GM23248 (cell line): ENCODE data around the gene CDCA7L. TPM values are rescaled to one million over a fixed set of nuclear protein-coding genes. Genes with fewer than 3 reads are reported as not detected.
"Not testable (repeated sequence)": the region's sequence is repeated elsewhere in the genome, so short reads cannot be mapped to it uniquely, and the experiment has no call there.

ENCODE experiments used
- DNase-seq: peaks from one replicate; pipeline ENCODE4 v3.0.0-alpha.2; 2015
- H2AFZ ChIP-seq: fragments of 200-600 bp; sonication (generic); 2 replicates; pipeline ENCODE4 v1.6.1; 2016; ENCODE audit warnings: antibody characterized with exemption
- H3F3A ChIP-seq: fragments of 200-600 bp; sonication (generic); 2 replicates; pipeline ENCODE4 v1.6.1; 2016; ENCODE audit warnings: mild to moderate bottlenecking, antibody characterized with exemption, mixed run types; ENCODE audit not compliant: insufficient read depth
- H3K27ac ChIP-seq: fragments of 200-600 bp; sonication (generic); 2 replicates; pipeline ENCODE4 v1.5.1; 2016; ENCODE audit warnings: mild to moderate bottlenecking
- H3K27me3 ChIP-seq: fragments of 200-600 bp; sonication (generic); replicated peaks from 2 replicates; pipeline ENCODE4 v1.6.1; 2016; ENCODE audit warnings: mild to moderate bottlenecking; ENCODE audit not compliant: insufficient read depth
- H3K36me3 ChIP-seq: fragments of 200-600 bp; sonication (generic); 2 replicates; pipeline ENCODE4 v1.6.1; 2016; ENCODE audit warnings: low read depth, mild to moderate bottlenecking
- H3K4me1 ChIP-seq: fragments of 200-600 bp; sonication (generic); 2 replicates; pipeline ENCODE4 v1.6.1; 2016; ENCODE audit warnings: mild to moderate bottlenecking; ENCODE audit not compliant: insufficient read depth
- H3K4me2 ChIP-seq: fragments of 200-600 bp; sonication (generic); one replicate; pipeline ENCODE4 v1.6.1; 2016; ENCODE audit warnings: mild to moderate bottlenecking; ENCODE audit not compliant: unreplicated experiment
- H3K4me3 ChIP-seq: fragments of 200-600 bp; sonication (generic); 2 replicates; pipeline ENCODE4 v1.5.1; 2016; ENCODE audit warnings: mild to moderate bottlenecking
- H3K79me2 ChIP-seq: fragments of 200-600 bp; sonication (generic); 2 replicates; pipeline ENCODE4 v1.6.1; 2016; ENCODE audit warnings: mild to moderate bottlenecking; ENCODE audit not compliant: insufficient read depth
- H3K9ac ChIP-seq: fragments of 200-600 bp; sonication (generic); 2 replicates; pipeline ENCODE4 v1.6.1; 2016; ENCODE audit warnings: mild to moderate bottlenecking
- H3K9me2 ChIP-seq: fragments of 200-600 bp; sonication (generic); 2 replicates; pipeline ENCODE4 v1.6.1; 2016; ENCODE audit warnings: mixed run types, mild to moderate bottlenecking, moderate library complexity; ENCODE audit not compliant: insufficient read depth
- H3K9me3 ChIP-seq: fragments of 200-600 bp; sonication (generic); one replicate; pipeline ENCODE4 v1.6.1; 2017; ENCODE audit warnings: low read depth
- H4K20me1 ChIP-seq: fragments of 200-600 bp; sonication (generic); 2 replicates; pipeline ENCODE4 v1.6.0; 2016; ENCODE audit not compliant: insufficient read depth
- EZH2 ChIP-seq: fragments of 200-600 bp; sonication (generic); IDR thresholded peaks from 2 replicates; pipeline ENCODE4 v1.6.1; 2018; ENCODE audit warnings: antibody characterized with exemption, mild to moderate bottlenecking; ENCODE audit not compliant: insufficient read depth, poor library complexity, severe bottlenecking
- EZH2phosphoT487 ChIP-seq: fragments of 200-600 bp; sonication (generic); IDR thresholded peaks from 2 replicates; pipeline ENCODE4 v1.6.1; 2018; ENCODE audit warnings: antibody characterized with exemption, moderate library complexity, mild to moderate bottlenecking, low read depth; ENCODE audit not compliant: insufficient read depth
- WGBS, 2 experiments: methylation state at CpG; one replicate each; pipeline ENCODE4 v1.1.6; 2015 to 2017; ENCODE audit warnings: low lambda C conversion rate in 2 of 2, low coverage in 1 of 2; ENCODE audit errors: missing lambda C conversion rate in 2 of 2; 5-methylcytosine and 5-hydroxymethylcytosine counted together
- in situ Hi-C: fragments of 300-500 bp; cut with MboI; formaldehyde crosslinking; loops from 2 replicates; pipeline ENCODE4 v1.15.0; 2020
- polyA plus RNA-seq: library from polyadenylated mRNA; unstranded; fragments of >200 nt; fragmentation: Nextera tagmentation; extraction: Ambion mirVana; gene quantifications from 2 replicates; pipeline ENCODE4 v1.2.1, GENCODE V29; 2016
- total RNA-seq: library from RNA; depleted of rRNA; stranded (reverse); fragments of >200 nt; shearing (Covaris generic); gene quantifications from 2 replicates; pipeline ENCODE4 v1.2.3, GENCODE V29; 2014

The CDCA7L gene
- total and polyA plus RNA-seq, 2 experiments from 2014 or later, result 44.1 to 45.9 TPM

- Histone ChIP-seq H3K9ac (no peak overlapping the region), H3F3A (no peaks in the 10 kb centered on the region), H3K36me3 (no peaks in the 10 kb centered on the region), H3K79me2 (no peaks in the 10 kb centered on the region), H3K4me3 (no peak overlapping the region), H3K9me2 (no peaks in the 10 kb centered on the region), H4K20me1 (no peaks in the 10 kb centered on the region), H3K9me3 (no peaks in the 10 kb centered on the region), H3K4me2 (no peak overlapping the region), H2AFZ (no peak overlapping the region), H3K4me1 (no peaks in the 10 kb centered on the region), H3K27ac (no peak overlapping the region), H3K27me3 (no peaks in the 10 kb centered on the region)
- in situ Hi-C loops, result no loop called here
- 98% methylated on average over 7 of the region's 7 CpGs for WGBS, 2 experiments
- no peak for DNase-seq
- TF ChIP-seq EZH2 (no peak), EZH2phosphoT487 (no peak)
Observed at GRCh38 chr7:21884496-21884895, 61.2 kb downstream of the CDCA7L start.

GRCh38 chr7:21883501-21883900 is 62.2 kb downstream of the CDCA7L start:
- H3K4me2 ChIP-seq, H3F3A ChIP-seq, H3K27ac ChIP-seq, DNase-seq, H2AFZ ChIP-seq, H3K9me2 ChIP-seq, H3K79me2 ChIP-seq, H3K9me3 ChIP-seq, H3K4me3 ChIP-seq, in situ Hi-C loops, H3K9ac ChIP-seq, H3K4me1 ChIP-seq, H4K20me1 ChIP-seq, H3K36me3 ChIP-seq, H3K27me3 ChIP-seq: not testable (repeated sequence)
- 96 to 100% methylated on average over 2 of the region's 2 CpGs for WGBS, 2 experiments

GRCh38 chr7:21883069-21883468 is 62.6 kb downstream of the CDCA7L start:
- Histone ChIP-seq H3K9me3 (no peaks in the 10 kb centered on the region), H3K36me3 (no peaks in the 10 kb centered on the region), H3K4me2 (no peak overlapping the region), H3F3A (no peaks in the 10 kb centered on the region), H4K20me1 (no peaks in the 10 kb centered on the region), H2AFZ (no peak overlapping the region), H3K9me2 (no peaks in the 10 kb centered on the region), H3K79me2 (no peaks in the 10 kb centered on the region), H3K27me3 (no peaks in the 10 kb centered on the region), H3K9ac (no peak overlapping the region), H3K4me3 (no peak overlapping the region), H3K4me1 (no peaks in the 10 kb centered on the region), H3K27ac (no peak overlapping the region)
- in situ Hi-C loops, result no loop called here
- WGBS, 2 experiments, result 90 to 98% methylated on average over 3 of the region's 3 CpGs
- TF ChIP-seq EZH2phosphoT487, result no peak
- TF ChIP-seq EZH2, result no peak
- no peak for DNase-seq

GRCh38 chr7:21869785-21870402 is 75.8 kb downstream of the CDCA7L start:
- no peaks in the 10 kb centered on the region for H3K36me3 ChIP-seq
- no peak overlapping the region for H3K9ac ChIP-seq
- no peak overlapping the region for H2AFZ ChIP-seq
- WGBS, 2 experiments, result 74 to 75% methylated on average over 5 of the region's 5 CpGs
- no peaks in the 10 kb centered on the region for H3F3A ChIP-seq
- no peaks in the 10 kb centered on the region for H4K20me1 ChIP-seq
- in situ Hi-C loops, result no loop called here
- DNase-seq, result peak; percentile 12
- H3K27me3 ChIP-seq, result no peaks in the 10 kb centered on the region
- no peak overlapping the region for H3K4me3 ChIP-seq
- H3K79me2 ChIP-seq, result no peaks in the 10 kb centered on the region
- TF ChIP-seq EZH2 (no peak), EZH2phosphoT487 (no peak)
- peaks cover 5% of the 10 kb centered on the region; the same call in 1 of the 2 replicates for H3K4me1 ChIP-seq
- no peak overlapping the region for H3K27ac ChIP-seq
- H3K9me3 ChIP-seq, result no peaks in the 10 kb centered on the region
- no peak overlapping the region for H3K4me2 ChIP-seq
- H3K9me2 ChIP-seq, result no peaks in the 10 kb centered on the region

- Histone ChIP-seq H3K36me3 (no peaks in the 10 kb centered on the region), H3K4me3 (no peak overlapping the region), H3K27ac (no peak overlapping the region), H3K4me2 (no peak overlapping the region), H4K20me1 (no peaks in the 10 kb centered on the region), H3K79me2 (no peaks in the 10 kb centered on the region), H3K9me2 (no peaks in the 10 kb centered on the region), H3K4me1 (peaks cover 5% of the 10 kb centered on the region; the same call in 1 of the 2 replicates), H2AFZ (no peak overlapping the region), H3K9me3 (no peaks in the 10 kb centered on the region), H3K9ac (no peak overlapping the region), H3F3A (no peaks in the 10 kb centered on the region), H3K27me3 (no peaks in the 10 kb centered on the region)
- in situ Hi-C loops, result no loop called here
- TF ChIP-seq EZH2phosphoT487 (no peak), EZH2 (no peak)
- 53 to 61% methylated on average over 3 of the region's 3 CpGs for WGBS, 2 experiments
- DNase-seq, result no peak
Observed at GRCh38 chr7:21868576-21868850, 77.2 kb downstream of the CDCA7L start.
